GM12878 (cell line): Measurements from ENCODE around the gene TMEM88. TPM values are rescaled to one million over a fixed set of nuclear protein-coding genes. Genes with fewer than 3 reads are reported as not detected.

Experiments
- ATAC-seq: fragments of 200-7000 bp; cut with Tn5 transposase; 3 replicates; pipeline ENCODE4 v1.9.1; 2020; ENCODE audit warnings: mild to moderate bottlenecking, moderate library complexity
- BruUV-seq: library from RNA; stranded (reverse); fragments of 400-500 nt; replicated peaks from 2 replicates; lab custom pipeline; 2021; lab: Mats Ljungman, UMichigan
- CTCF ChIA-PET: fragments of 300-600 bp; sonication (Branson Sonifier 250); formaldehyde crosslinking; extraction: SDS; loops from one replicate; lab custom pipeline; 2021; ENCODE audit warnings: inconsistent platforms; lab: Yijun Ruan, JAX
- POLR2A ChIA-PET: fragments of 350-600 bp; formaldehyde crosslinking; extraction: SDS; loops from one replicate; lab custom pipeline; 2021; ENCODE audit warnings: inconsistent platforms; lab: Charles Lee
- RAD21 ChIA-PET: fragments of 300-600 bp; sonication (Branson Sonifier 250); formaldehyde crosslinking; loops from one replicate; lab custom pipeline; 2023; ENCODE audit warnings: antibody characterized with exemption; ENCODE audit not compliant: unreplicated experiment; lab: Charles Lee
- SMC1A ChIA-PET: fragments of 300-600 bp; sonication (Branson Sonifier 250); formaldehyde crosslinking; loops from one replicate; lab custom pipeline; 2023; ENCODE audit not compliant: unreplicated experiment, uncharacterized antibody; lab: Charles Lee
- DNase-seq: peaks from one replicate; pipeline ENCODE4 v3.0.0-alpha.2; 2011; ENCODE audit warnings: low read depth, low spot score
- FAIRE-seq: peaks from 3 replicates; lab custom pipeline; 2011; peaks lifted over from hg19 to GRCh38; lab: Jason Lieb, UNC
- H2AFZ ChIP-seq: 2 replicates; pipeline ENCODE4 v1.6.0; 2011; ENCODE audit warnings: low read depth, low read length, control low read depth; ENCODE audit not compliant: control insufficient read depth
- H3K27ac ChIP-seq: 2 replicates; pipeline ENCODE4 v1.5.1; 2011; ENCODE audit warnings: control low read depth; ENCODE audit not compliant: control insufficient read depth, insufficient read depth
- H3K27me3 ChIP-seq, 2 experiments: replicated peaks in 1 of 2; 2 replicates each; pipeline versions ENCODE4 v1.6.0 to v1.6.1; 2011; ENCODE audit warnings: low read length in 1 of 2; ENCODE audit not compliant: control insufficient read depth in 2 of 2, insufficient read depth in 2 of 2
- H3K36me3 ChIP-seq, 2 experiments: 2 replicates each; pipeline ENCODE4 v1.5.1; 2011; ENCODE audit warnings: low read length in 1 of 2; ENCODE audit not compliant: control insufficient read depth in 2 of 2, insufficient read depth in 2 of 2
- H3K4me1 ChIP-seq: 2 replicates; pipeline ENCODE4 v1.6.1; 2011; ENCODE audit warnings: mild to moderate bottlenecking, low read length, moderate library complexity, mixed read lengths; ENCODE audit not compliant: control insufficient read depth, insufficient read depth
- H3K4me2 ChIP-seq: 2 replicates; pipeline ENCODE4 v1.6.0; 2011; ENCODE audit warnings: control low read depth; ENCODE audit not compliant: control insufficient read depth, insufficient read depth
- H3K4me3 ChIP-seq: fragments of 200-600 bp; sonication (generic); 2 replicates; pipeline ENCODE4 v1.5.1; 2016
- H3K79me2 ChIP-seq: 2 replicates; pipeline ENCODE4 v1.6.0; 2011; ENCODE audit warnings: low read length; ENCODE audit not compliant: control insufficient read depth, insufficient read depth
- H3K9ac ChIP-seq: 2 replicates; pipeline ENCODE4 v1.8.0; 2011; ENCODE audit warnings: low read length, control low read depth, mixed read lengths; ENCODE audit not compliant: control insufficient read depth, insufficient read depth
- H3K9me3 ChIP-seq: replicated peaks from 3 replicates; pipeline ENCODE4 v1.5.1; 2011; ENCODE audit warnings: mild to moderate bottlenecking, low read length; ENCODE audit not compliant: control insufficient read depth, insufficient read depth
- H4K20me1 ChIP-seq: 2 replicates; pipeline ENCODE4 v1.6.0; 2011; ENCODE audit not compliant: control insufficient read depth, insufficient read depth
- CREM ChIP-seq: IDR thresholded peaks from 2 replicates; pipeline ENCODE4 v1.6.1; 2014; ENCODE audit warnings: antibody characterized with exemption, low read depth
- CTCF ChIP-seq, 3 experiments: IDR thresholded peaks in 2 of 3; conservative IDR thresholded peaks in 1 of 3; 2 replicates each; pipeline ENCODE4 v1.5.1; 2011; ENCODE audit warnings: low read depth in 3 of 3, low read length in 3 of 3, mild to moderate bottlenecking in 3 of 3, control low read depth in 2 of 3, moderate library complexity in 2 of 3, inconsistent platforms in 1 of 3, mixed read lengths in 1 of 3; ENCODE audit not compliant: control insufficient read depth in 2 of 3, insufficient read depth in 1 of 3; ENCODE audit errors: extremely low read depth in 1 of 3
- MYC ChIP-seq: IDR thresholded peaks from 2 replicates; pipeline ENCODE4 v1.6.1; 2011; ENCODE audit warnings: mild to moderate bottlenecking, low read length, moderate library complexity, inconsistent platforms; ENCODE audit not compliant: insufficient read depth, insufficient replicate concordance, insufficient read length, severe bottlenecking
- RAD51 ChIP-seq: fragments of 450-650 bp; IDR thresholded peaks from 2 replicates; pipeline ENCODE4 v1.6.1; 2016; ENCODE audit warnings: moderate library complexity, mild to moderate bottlenecking, inconsistent platforms
- RBBP5 ChIP-seq: fragments of 200-600 bp; sonication (generic); conservative IDR thresholded peaks from 2 replicates; pipeline ENCODE4 v1.6.1; 2016
- SRF ChIP-seq, 2 experiments: IDR thresholded peaks; 2 replicates each; pipeline ENCODE4 v1.6.1; 2011; ENCODE audit warnings: low read depth in 2 of 2, low read length in 2 of 2, mild to moderate bottlenecking in 1 of 2, moderate library complexity in 1 of 2
- STAT3 ChIP-seq: IDR thresholded peaks from 2 replicates; pipeline ENCODE4 v1.6.1; 2011; ENCODE audit warnings: low read depth, low read length, improper control_type of control experiment
- TBL1XR1 ChIP-seq: IDR thresholded peaks from 2 replicates; pipeline ENCODE4 v1.6.1; 2012; ENCODE audit warnings: low read depth, low read length, improper control_type of control experiment
- YY1 ChIP-seq: IDR thresholded peaks from 2 replicates; pipeline ENCODE4 v1.6.1; 2011; ENCODE audit warnings: low read depth, mild to moderate bottlenecking, low read length
- ZNF207 ChIP-seq: fragments of 450-650 bp; IDR thresholded peaks from 2 replicates; pipeline ENCODE4 v1.6.1; 2014; ENCODE audit warnings: antibody characterized with exemption, mild to moderate bottlenecking, borderline replicate concordance
- WGBS: methylation state at CpG from one replicate; pipeline ENCODE4 v1.1.6; 2016; ENCODE audit warnings: low lambda C conversion rate; ENCODE audit not compliant: insufficient replicate concordance, insufficient coverage; ENCODE audit errors: missing lambda C conversion rate; 5-methylcytosine and 5-hydroxymethylcytosine counted together
- in situ Hi-C: fragments of 300-500 bp; cut with MboI; formaldehyde crosslinking; loops from 9 replicates; pipeline ENCODE4 v1.14.3; 2018; ENCODE audit warnings: mixed read lengths
- intact Hi-C: fragments of 100-400 bp; cut with micrococcal nuclease; formaldehyde crosslinking; loops from one replicate; pipeline ENCODE4 v1.14.2; 2022; ENCODE audit not compliant: unreplicated experiment
- polyA plus RNA-seq, 11 experiments: library from polyadenylated mRNA; depleted of rRNA in 4 of 11; unstranded in 6 of 11; stranded (reverse) in 5 of 11; fragments of >200 nt; fragmentation: Nextera tagmentation in 4 of 11; fragmentation: Illumina TruSeq in 1 of 11; extraction: Ambion mirVana in 4 of 11; extraction: Trizol in 1 of 11; gene quantifications; 1 replicate in 1 of 11; 2 replicates in 10 of 11; pipeline versions ENCODE4 v1.2.1 to v1.2.3, GENCODE V29; 2011 to 2016; ENCODE audit warnings: inconsistent platforms in 2 of 11, missing spikeins in 2 of 11, low read depth in 1 of 11
- total RNA-seq, 4 experiments: library from RNA; depleted of rRNA in 3 of 4; stranded (reverse); fragments of >200 nt in 3 of 4; fragmentation: Illumina TruSeq in 1 of 4; extraction: Trizol in 1 of 4; gene quantifications; 2 replicates each; pipeline versions ENCODE4 v1.2.1 to v1.2.3, GENCODE V29; 2013 to 2021
- TF ChIP-seq, protein P1 (sequence below): fragments of 450-650 bp; formaldehyde crosslinking; IDR thresholded peaks from 2 replicates; pipeline ENCODE4 v1.4.0; 2020; ENCODE audit warnings: mild to moderate bottlenecking, moderate library complexity

TMEM88 gene
- total and polyA plus RNA-seq, 10 of the 15 experiments (the other 5 are each of a cell fraction or from before 2014, with no cell fraction given): 0.21 to 2.2 (median 0.62) TPM; not detected in 5

DNA sequence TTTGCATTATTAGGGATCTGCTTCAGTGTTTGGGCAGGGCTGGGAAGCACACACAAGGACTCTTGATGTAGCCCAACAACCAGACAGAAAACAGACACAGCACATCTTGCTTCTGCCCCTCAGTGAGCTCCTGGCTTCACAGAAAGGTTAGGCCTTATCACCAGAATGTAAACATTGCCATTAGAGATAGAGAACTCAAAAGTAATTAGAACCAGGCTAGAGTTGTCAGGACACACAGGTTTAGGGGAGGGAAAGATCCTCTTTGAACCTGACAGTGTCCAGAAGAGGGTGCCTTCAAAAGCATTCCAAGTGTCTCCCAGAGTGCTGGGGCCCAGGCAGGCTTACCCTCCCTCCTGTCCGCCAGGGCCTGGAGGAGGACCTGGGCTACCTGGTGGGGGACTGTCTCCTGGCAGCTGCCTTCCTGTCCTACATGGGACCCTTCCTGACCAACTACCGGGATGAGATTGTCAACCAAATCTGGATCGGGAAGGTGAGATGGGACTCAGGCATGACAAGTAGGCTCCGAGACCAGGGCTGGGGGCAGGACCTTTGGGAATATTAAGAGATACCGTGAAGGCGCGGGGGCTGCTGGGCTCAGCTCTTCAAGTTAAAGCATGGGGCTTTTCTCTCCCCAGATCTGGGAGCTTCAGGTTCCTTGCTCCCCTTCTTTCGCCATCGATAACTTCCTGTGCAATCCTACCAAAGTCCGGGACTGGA is 37.8 kb upstream of the TMEM88 start:
- SMC1A ChIA-PET: interaction anchor here (0.9 to 1.9 kb wide), 2 partner anchors 8 to 240 kb away, joined by 4 to 7 read pairs; no protein-coding TSS in a partner anchor
- WGBS: 70% methylated on average over 10 of the region's 10 CpGs
- no TSS peak for BruUV-seq
- Histone ChIP-seq H3K9me3 (no peaks in the 10 kb centered on the region), H3K27ac (no peak overlapping the region), H3K4me3 (no peak overlapping the region), H3K4me2 (no peak overlapping the region), H3K27me3 (peaks cover 0 to 2% of the 10 kb centered on the region in 2 experiments; a peak in 2 of 4 replicates), H3K9ac (no peak overlapping the region), H3K4me1 (no peaks in the 10 kb centered on the region), H2AFZ (no peak overlapping the region), H4K20me1 (no peaks in the 10 kb centered on the region), H3K36me3 (no peaks in the 10 kb centered on the region), H3K79me2 (no peaks in the 10 kb centered on the region)
- no peak for TF ChIP-seq TBL1XR1
- POLR2A ChIA-PET: no interaction called here
- ATAC-seq (no peak), DNase-seq (no peak), FAIRE-seq (no peak)
- in situ Hi-C loops: no loop called here
- RAD21 ChIA-PET: interaction anchor here (0.6 kb wide), 1 partner anchor 45 kb away, joined by 3 read pairs; no protein-coding TSS in a partner anchor
- CTCF ChIA-PET: interaction anchor here (1.0 to 1.6 kb wide), 5 partner anchors 40 to 172 kb away, joined by 3 to 5 read pairs (median 3); partner anchors contain the start of gene NAA38
- intact Hi-C loops: no loop called here

DNA sequence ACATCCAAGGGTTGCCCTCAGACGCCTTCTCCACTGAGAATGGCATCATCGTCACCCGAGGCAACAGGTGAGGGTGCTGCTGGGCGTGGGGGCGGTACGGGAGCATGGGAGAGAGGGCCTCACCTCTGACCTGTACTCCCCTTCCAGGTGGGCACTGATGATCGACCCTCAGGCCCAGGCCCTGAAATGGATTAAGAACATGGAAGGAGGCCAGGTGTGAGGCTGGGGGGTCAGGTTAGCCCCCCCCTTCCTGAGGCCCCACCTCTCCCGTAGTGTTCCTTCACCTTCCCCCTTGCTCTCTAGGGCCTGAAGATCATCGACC is 37.3 kb upstream of the TMEM88 start:
- H3K4me2 ChIP-seq: no peak overlapping the region
- FAIRE-seq (no peak), ATAC-seq (no peak), DNase-seq (no peak)
- no peak overlapping the region for H3K27ac ChIP-seq
- no TSS peak for BruUV-seq
- RAD21 ChIA-PET: no interaction called here
- H4K20me1 ChIP-seq: no peaks in the 10 kb centered on the region
- no peaks in the 10 kb centered on the region for H3K36me3 ChIP-seq
- CTCF ChIA-PET: interaction anchor here (1.1 to 1.6 kb wide), 2 partner anchors 47 to 74 kb away, joined by 3 to 6 read pairs; no protein-coding TSS in a partner anchor
- no peaks in the 10 kb centered on the region for H3K79me2 ChIP-seq
- POLR2A ChIA-PET: no interaction called here
- H3K4me3 ChIP-seq: no peak overlapping the region
- intact Hi-C loops: no loop called here
- in situ Hi-C loops: no loop called here
- 25% methylated on average over 9 of the region's 9 CpGs for WGBS
- no peak overlapping the region for H2AFZ ChIP-seq
- no peaks in the 10 kb centered on the region for H3K4me1 ChIP-seq
- H3K9ac ChIP-seq: no peak overlapping the region
- peaks cover 0 to 2% of the 10 kb centered on the region in 2 experiments; a peak in 2 of 4 replicates for H3K27me3 ChIP-seq
- no peaks in the 10 kb centered on the region for H3K9me3 ChIP-seq
- SMC1A ChIA-PET: no interaction called here
- no peak for TF ChIP-seq MYC
- no peak for TF ChIP-seq YY1
- TF ChIP-seq ZNF207: no peak
- TF ChIP-seq RBBP5: no peak
- TF ChIP-seq, protein P1, sequence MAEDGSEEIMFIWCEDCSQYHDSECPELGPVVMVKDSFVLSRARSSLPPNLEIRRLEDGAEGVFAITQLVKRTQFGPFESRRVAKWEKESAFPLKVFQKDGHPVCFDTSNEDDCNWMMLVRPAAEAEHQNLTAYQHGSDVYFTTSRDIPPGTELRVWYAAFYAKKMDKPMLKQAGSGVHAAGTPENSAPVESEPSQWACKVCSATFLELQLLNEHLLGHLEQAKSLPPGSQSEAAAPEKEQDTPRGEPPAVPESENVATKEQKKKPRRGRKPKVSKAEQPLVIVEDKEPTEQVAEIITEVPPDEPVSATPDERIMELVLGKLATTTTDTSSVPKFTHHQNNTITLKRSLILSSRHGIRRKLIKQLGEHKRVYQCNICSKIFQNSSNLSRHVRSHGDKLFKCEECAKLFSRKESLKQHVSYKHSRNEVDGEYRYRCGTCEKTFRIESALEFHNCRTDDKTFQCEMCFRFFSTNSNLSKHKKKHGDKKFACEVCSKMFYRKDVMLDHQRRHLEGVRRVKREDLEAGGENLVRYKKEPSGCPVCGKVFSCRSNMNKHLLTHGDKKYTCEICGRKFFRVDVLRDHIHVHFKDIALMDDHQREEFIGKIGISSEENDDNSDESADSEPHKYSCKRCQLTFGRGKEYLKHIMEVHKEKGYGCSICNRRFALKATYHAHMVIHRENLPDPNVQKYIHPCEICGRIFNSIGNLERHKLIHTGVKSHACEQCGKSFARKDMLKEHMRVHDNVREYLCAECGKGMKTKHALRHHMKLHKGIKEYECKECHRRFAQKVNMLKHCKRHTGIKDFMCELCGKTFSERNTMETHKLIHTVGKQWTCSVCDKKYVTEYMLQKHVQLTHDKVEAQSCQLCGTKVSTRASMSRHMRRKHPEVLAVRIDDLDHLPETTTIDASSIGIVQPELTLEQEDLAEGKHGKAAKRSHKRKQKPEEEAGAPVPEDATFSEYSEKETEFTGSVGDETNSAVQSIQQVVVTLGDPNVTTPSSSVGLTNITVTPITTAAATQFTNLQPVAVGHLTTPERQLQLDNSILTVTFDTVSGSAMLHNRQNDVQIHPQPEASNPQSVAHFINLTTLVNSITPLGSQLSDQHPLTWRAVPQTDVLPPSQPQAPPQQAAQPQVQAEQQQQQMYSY: no peak
- no peak for TF ChIP-seq CREM
- no peak for TF ChIP-seq CTCF (IDR thresholded peaks at IDR 0.05 in 2 of 3, conservative IDR thresholded peaks at IDR 0.05 in 1 of 3; ENCODE audit: control insufficient read depth in 2 of 3, extremely low read depth in 1 of 3, insufficient read depth in 1 of 3, low read depth in 3 of 3, low read length in 3 of 3)
- TF ChIP-seq SRF (IDR thresholded peaks at IDR 0.05; ENCODE audit: low read depth in 2 of 2, low read length in 2 of 2): no peak
- TF ChIP-seq STAT3: no peak
- TF ChIP-seq RAD51: no peak
